HG03342 (cell line): ENCODE measurements around the gene CHN1.

ENCODE experiments used
- ATAC-seq: cut with Tn5 transposase; IDR thresholded peaks from one replicate; pipeline ENCODE4 v1.9.1; 2021; ENCODE audit warnings: mild to moderate bottlenecking, moderate library complexity; ENCODE audit not compliant: unreplicated experiment

Gene CHN1

DNA sequence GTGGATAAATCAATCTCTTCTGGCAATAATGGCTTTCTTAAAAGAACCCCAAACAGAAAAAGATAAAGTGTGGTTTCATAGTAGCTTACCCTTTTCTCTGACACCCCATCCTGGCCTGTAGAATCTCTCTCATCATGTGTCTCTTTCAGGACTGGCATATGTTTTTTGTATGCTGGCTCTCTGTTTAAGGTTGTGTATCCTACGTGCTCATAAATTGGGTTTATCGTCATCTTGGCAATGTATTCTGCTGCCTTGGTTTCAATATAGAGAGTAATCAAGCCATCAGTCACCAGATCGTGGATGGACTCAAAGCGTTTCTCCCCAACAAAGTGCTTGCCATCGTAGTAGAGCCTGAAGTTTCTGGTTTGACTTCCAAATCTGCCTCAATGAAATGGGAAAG, 127.4 kb downstream of the CHN1 start:
- no peak for ATAC-seq

DNA sequence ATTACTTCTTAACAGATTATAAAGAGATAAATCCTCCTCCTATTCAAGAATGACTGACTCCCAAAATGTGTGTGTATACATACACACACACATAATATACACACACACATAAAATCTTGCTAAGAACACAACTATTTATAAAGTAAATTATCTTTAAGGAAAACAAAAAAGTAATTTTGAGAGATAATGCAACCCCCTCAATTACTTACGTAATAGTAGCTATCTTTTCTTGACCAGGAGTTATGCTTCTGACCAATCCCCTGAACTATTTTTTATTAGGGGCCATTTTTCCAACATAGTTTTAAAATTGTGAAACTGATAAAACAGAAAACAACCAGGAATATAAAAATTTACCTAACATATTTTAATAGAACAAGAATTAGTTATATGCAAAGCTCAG, 127.9 kb downstream of the CHN1 start:
- ATAC-seq, result no peak

DNA sequence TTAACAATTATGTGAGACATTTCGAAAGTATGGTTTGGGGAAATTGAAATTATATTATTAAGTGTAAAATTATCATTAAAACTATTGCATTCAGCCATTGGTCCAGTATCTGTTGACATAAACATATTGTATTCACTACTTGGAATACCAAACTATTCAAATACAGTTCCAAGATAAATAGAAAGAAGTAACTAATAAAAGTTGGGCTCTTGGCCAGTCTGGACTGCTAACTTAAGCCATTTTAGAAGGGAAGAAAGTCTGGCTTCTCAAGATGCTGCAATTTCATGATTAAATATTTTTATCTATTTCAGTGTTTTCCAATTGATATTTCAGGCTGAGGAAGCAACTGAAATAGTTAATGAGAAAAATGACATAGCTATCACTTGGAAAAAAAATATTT, 131.1 kb downstream of the CHN1 start:
- ATAC-seq, result no peak

DNA sequence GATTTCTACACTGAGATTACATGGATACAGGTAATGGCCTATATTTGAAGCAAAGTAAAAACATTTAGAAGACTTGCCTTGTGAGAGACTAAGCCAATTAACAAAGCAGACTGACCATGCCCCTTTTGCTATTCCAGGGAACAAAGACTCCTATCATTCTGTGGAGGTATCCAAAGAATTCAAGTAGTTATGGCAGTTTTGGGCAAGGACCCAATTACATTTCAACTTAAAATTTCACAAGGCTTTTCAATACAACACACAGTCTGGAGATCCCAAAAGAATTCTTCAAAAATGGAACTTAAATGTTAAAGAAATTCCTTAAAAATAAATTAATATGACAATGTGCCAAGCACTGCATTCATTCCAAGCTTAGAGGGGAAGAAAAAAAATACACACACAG, 131.7 kb downstream of the CHN1 start:
- ATAC-seq, result no peak

DNA sequence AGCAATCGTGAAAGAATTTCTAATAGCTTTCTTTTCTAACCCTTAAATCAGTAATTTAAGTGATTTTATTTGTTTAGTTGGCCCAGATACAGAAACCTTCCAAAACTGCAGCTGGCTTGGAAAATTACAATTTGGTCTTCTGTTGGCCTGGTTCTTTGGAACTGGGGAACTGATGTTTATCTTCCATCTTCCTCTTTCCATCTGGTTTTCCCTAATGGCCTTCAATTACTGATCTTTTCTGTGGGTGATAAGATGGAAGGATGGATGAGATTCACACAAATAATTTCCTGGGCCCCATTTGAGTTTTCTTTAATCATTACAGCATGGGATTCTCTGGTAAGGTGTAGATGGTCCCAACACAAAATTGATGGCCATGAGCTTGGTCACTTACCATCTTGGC, 134.4 kb downstream of the CHN1 start:
- no peak for ATAC-seq

DNA sequence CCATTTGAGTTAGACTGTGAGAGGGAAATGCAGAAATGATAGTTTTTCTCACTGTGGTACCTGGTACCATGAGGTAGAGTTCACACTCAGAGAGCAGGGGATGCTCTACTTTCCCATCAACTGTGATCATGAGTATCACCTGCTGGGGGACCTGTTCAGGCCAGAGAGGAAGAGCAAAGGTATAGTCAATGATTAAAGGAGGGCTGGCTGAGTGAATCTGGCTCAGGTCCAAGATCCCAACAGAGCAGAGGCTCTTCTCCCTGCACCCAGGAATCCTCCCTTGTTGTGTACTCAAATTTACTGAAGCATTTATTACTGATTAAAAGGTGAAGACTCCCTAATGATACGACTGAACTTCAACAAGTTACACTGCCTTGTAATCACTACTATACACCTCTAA, 136.3 kb downstream of the CHN1 start:
- ATAC-seq, result no peak

- ATAC-seq, result no peak
Measured at GRCh38 chr2:174866421-174866820, 138.8 kb downstream of the CHN1 start.

DNA sequence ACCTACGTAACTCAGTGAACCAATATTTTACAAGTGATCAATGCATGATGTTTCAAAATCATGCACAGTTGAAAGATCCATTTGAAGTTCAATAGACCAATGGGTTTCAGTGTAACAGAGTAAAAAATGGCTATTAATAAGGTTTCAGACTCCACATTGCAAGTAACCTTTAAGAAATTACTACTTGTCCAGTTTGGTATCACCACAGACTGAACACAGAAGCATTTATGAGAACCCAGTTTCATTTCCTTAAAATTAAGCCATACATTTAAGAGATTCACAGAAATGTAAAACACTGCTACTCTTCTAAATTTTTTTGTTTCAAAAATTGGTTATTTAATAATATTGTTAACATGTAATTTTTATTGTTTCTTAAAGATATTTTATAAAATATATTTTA, 142.0 kb downstream of the CHN1 start:
- ATAC-seq, result no peak

- no peak for ATAC-seq
Measured at GRCh38 chr2:174859563-174860169, 145.5 kb downstream of the CHN1 start.

GRCh38 chr2:174858745-174859144, 146.4 kb downstream of the CHN1 start:
- no peak for ATAC-seq

DNA sequence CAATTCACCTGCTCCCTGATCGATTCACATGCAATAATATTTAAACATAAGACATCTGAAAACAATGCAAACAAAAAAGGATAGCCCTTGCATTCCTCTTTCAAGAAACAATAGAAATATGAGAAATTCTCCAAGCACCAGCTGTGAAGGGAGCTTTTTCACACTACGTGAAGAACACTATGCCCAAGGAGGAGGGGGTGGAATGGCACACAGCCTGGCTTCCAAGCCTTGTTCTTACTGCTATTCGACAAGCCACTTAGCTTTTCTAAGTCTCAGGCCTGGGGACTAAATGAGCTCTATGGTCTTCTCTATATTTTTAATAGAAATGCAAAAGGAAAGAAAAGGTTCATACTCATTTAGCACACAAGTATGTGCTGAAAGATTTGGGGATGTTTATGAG, 148.7 kb downstream of the CHN1 start:
- no peak for ATAC-seq

DNA sequence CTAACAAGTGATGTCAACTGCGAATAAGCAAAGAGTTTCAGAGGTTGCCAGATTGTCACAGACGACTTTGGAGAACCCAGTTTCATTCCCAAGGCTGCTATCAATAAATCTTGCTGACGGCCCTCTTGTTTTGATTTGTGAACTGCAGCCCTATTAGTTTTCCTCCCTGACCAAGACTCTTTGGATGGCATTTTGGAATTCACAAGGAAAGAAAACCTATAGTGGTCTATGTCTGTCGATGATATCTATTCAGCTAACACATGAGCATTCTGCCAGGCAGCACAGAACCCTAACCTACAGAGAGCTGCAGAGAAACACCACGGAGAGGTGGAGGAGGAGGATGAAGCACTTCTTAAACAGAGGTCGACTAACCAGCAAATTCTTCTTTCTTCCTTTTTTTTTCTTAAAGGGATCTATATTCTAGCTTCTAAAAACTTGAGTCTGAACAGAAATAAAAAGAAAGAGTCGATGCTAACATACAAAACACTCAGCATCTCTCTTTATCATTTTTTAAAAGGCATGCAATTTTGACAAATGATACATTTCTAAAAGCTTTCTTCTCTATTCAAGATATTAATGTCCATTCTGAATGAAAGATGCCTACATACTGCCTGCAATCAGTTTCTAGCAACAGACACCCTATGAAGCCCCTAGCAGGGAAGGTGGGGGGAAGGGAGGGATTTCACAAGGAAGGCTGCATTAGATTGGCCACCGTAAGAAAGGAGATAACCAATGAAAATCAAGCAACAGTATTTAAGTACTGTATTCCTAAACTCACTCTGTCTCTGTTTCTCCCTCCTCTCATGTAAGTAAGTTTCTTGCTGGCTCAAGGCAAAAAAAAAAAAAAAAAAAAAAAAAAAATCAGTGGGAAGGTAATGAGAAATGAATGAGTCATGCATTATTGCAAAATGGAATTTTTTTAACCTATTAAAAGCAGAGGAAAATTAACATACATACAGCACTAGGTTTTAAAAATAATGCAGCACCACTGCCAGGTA, 157.9 kb downstream of the CHN1 start:
- ATAC-seq, result no peak

GRCh38 chr2:174846218-174846617, 159.0 kb downstream of the CHN1 start:
- ATAC-seq, result no peak

DNA sequence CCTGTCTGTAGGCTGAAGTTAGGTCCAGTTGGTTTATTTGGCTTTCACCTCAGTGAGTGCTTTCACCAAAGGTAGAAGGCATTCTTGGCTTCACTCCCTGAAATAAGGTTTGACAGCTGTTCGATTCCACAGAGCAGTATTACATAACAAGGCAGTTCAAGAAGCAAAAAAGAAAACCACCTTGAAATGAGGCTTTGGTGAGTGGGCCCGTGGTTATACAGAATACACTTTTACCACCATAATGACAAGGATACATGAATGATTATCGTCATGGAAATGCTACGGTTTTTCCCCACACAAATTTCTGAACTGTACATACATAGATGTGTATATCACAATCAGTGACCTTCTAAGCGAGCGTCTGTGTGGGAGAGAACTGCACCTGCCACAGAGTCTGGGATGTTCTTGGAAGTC, 160.9 kb downstream of the CHN1 start:
- ATAC-seq, result no peak

DNA sequence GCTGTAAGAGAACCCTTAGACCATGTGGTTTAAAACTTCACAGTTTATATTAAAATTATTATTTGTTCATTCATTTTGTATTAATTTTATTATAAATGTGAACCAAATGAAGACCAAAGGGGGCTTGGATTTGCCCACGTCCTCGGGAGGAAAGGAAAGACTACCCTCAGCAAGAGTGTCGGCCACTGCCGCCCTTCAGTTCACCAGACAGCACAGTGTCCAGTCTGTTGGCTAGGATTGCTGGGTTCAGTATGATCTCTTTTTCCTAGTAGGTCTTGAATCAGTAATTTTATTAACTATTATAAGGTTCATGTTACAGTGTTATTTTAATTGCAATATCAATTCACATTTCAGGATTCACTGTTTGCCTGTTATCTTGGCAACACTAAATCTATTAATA, 162.7 kb downstream of the CHN1 start:
- ATAC-seq, result no peak

DNA sequence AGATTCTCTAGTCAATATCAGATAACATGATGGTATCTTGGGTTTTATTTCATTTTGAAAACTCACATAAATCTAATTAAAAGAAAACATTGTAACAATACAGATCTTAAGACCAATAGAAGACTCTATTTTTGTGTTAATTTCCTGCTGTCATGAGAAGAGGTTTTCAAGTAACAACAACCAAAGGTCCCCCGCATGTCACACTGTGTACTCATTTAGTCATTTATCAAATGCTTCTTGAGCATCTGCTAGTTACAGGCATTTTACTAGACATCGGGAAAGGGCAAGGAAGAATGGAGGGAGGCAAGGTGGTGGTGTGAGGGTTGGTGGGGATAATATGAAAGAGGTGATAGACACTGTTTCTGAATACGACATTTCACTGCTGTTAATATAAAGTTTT, 163.2 kb downstream of the CHN1 start:
- no peak for ATAC-seq

- no peak for ATAC-seq
Measured at GRCh38 chr2:174841350-174841749, 163.8 kb downstream of the CHN1 start.

GRCh38 chr2:174840436-174840835, 164.7 kb downstream of the CHN1 start:
- no peak for ATAC-seq

DNA sequence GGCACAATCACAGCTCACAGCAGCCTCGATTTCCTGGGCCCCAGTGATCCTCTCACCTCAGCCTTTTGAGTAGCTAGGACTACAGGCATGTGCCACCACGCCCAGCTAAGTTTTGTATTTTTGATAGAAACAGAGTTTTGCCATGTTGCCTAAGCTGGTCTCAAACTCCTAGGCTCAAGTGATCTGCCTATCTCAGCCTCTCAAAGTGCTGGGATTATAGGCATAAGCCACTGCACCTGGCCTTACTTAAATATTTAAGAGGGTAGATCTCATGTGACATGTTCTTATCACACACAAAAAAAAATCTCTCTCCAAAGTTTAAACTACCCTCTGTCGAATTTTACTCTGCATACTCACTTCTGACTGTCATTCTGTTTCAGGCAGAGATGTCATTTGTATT, 165.5 kb downstream of the CHN1 start:
- no peak for ATAC-seq

DNA sequence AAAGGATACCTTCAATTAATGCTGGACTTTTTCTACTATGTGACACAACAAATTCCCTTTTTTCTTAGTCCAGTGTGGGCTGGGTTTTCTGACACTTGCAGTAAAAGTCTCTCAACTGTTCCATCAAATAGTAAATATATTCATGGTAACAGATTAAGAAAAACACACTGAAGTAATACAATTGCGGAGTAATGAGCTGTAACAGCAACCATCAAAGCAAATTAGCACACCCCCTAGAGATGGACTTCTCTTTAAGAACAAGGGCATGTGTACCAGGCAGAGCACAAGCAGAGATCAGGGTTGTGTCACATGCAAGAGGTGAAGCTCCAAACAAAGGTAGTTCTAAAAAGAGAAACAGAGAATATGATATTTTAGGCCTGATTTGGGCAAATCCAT, 168.2 kb downstream of the CHN1 start:
- ATAC-seq, result no peak

DNA sequence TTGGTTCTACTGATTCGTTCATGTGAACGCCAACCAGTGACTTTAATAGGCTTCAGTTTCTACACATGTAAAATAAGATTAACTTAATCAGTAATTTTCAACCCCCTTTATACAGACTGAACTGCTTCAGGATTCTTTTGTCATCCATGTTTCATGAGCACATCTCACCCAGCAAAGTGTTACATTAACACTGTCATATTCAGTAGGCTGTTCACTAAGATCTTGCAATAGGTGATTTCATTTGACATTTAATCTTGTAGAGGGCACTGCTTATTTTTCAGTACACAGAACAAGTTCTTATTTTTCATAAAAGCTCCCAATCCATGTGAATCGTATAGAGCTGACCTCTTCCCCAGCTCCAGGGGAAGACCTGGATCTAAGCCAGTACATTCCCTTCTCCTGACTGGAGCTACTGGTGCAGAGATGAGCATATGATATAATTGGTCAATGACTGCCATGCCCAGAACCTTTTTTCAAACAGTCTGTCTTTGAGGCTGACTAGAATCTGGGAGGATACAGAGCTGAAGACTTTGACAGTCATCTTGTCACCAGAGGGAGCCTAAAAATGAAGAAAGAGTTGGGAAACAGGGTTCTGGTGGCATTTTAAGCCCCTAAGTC, 168.7 kb downstream of the CHN1 start:
- ATAC-seq, result no peak

DNA sequence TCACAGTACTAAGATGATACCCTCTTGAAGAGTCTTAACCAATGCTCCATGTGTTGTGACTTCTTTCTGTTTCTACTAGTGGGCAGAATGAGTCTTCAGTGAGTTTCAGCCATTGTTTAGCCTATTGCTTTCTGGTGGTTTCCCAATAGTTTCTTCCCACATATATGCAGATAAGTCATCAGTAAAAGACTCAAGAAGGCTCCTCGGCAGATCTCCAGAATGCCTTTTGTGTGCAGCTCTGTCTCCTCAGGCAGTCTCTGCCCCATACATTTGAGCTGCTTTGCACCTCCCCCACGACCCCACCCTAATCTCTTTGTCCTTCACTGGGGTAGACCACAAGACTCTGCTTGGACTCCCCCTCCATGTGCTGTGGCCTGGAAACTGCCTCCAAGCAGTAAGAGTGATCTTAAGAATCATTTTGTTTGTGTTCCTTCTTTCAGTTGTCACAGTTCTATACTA, 169.4 kb downstream of the CHN1 start:
- ATAC-seq, result peak; percentile 71
